GM18868 (cell line): ENCODE results near the gene GARIN5A.

Experiments used
- ATAC-seq: cut with Tn5 transposase; IDR thresholded peaks from one replicate; pipeline ENCODE4 v1.9.1; 2021; ENCODE audit warnings: mild to moderate bottlenecking, moderate library complexity; ENCODE audit not compliant: unreplicated experiment

Gene GARIN5A

GRCh38 chr19:50418176-50419021 lies 58.2 kb downstream of the GARIN5A start, which contains the start of gene SPIB:
Gene SPIB (plus strand): TSS chr19:50418938. CDS start chr19:50418963, 25 bp downstream.
- ATAC-seq, result no peak

- no peak for ATAC-seq
Measured at GRCh38 chr19:50417111-50418081, 59.3 kb downstream of the GARIN5A start.
